ENCODE results near the gene STK39.

STK39 gene

DNA sequence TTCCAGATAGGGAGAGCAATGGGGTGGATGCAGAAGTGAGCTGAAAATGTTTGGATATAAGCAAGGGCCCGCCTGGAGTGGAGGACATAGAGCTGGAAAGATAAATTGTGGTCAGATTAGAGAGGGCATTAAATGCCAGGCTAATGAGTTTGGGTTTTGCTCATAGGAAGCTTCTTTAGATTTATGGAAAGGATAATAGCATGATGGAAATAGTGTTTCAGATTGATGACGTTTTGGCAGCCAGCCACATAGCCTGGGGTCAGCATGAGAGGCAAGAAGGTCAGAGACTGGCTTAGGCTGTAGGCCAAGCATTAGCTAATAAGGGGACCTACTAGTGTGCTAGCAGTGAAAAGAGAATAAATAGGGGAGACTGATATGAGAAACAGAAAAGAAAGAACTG lies 321.6 kb downstream of the STK39 start:
- TF ChIP-seq, protein P1, sequence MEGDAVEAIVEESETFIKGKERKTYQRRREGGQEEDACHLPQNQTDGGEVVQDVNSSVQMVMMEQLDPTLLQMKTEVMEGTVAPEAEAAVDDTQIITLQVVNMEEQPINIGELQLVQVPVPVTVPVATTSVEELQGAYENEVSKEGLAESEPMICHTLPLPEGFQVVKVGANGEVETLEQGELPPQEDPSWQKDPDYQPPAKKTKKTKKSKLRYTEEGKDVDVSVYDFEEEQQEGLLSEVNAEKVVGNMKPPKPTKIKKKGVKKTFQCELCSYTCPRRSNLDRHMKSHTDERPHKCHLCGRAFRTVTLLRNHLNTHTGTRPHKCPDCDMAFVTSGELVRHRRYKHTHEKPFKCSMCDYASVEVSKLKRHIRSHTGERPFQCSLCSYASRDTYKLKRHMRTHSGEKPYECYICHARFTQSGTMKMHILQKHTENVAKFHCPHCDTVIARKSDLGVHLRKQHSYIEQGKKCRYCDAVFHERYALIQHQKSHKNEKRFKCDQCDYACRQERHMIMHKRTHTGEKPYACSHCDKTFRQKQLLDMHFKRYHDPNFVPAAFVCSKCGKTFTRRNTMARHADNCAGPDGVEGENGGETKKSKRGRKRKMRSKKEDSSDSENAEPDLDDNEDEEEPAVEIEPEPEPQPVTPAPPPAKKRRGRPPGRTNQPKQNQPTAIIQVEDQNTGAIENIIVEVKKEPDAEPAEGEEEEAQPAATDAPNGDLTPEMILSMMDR (IDR thresholded peaks at IDR 0.05; ENCODE audit: low read depth, low read length, poor library complexity, severe bottlenecking) = no peak
- TF ChIP-seq EZH2phosphoT487 (IDR thresholded peaks at IDR 0.05; ENCODE audit: borderline replicate concordance, low read length) = no peak
- Histone ChIP-seq H3K27me3 (ENCODE audit: control insufficient read depth, low read length) (no peaks in the 10 kb centered on the region), H3K4me3 (ENCODE audit: low read length) (no peak overlapping the region), H3K9me2 (replicated peaks; ENCODE audit: control insufficient read depth, low read length) (no peaks in the 10 kb centered on the region), H3K36me3 (ENCODE audit: control insufficient read depth, low read length) (no peaks in the 10 kb centered on the region), H3K9me3 (ENCODE audit: control insufficient read depth, insufficient read depth, low read length) (no peaks in the 10 kb centered on the region), H3K4me1 (ENCODE audit: control insufficient read depth, low read length) (no peaks in the 10 kb centered on the region), H4K20me1 (ENCODE audit: control insufficient read depth, insufficient read depth, low read depth, low read length) (no peaks in the 10 kb centered on the region), H3K27ac (ENCODE audit: low read depth, low read length) (no peak overlapping the region), H3K4me2 (ENCODE audit: low read length) (no peak overlapping the region), H3K79me2 (ENCODE audit: control insufficient read depth, low read length) (no peaks in the 10 kb centered on the region), H3F3A (ENCODE audit: control insufficient read depth, insufficient read depth) (no peaks in the 10 kb centered on the region)

DNA sequence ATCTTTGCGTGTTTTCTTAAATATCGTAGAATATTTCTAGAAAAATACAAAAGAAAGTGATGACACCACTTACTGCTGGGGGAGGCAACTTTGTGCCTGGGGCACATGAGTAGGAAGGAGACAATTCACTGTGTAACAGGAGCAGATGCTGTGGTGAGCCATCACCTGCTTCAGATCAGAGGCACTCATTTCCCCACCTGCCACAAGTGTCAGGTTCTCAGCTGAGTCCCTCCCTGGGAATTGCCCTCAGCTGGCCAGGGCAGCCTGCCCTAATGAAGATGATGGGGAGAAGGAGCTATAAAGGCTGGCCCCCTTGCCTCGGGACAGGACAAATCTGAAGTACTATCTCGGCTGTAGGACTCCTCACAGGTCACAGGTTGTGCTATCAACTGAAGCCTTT lies 322.8 kb downstream of the STK39 start:
- H3K9me3 ChIP-seq (ENCODE audit: control insufficient read depth, insufficient read depth, low read length) = no peaks in the 10 kb centered on the region
- H3K4me3 ChIP-seq (ENCODE audit: low read length) = no peak overlapping the region
- no peak overlapping the region for H3K4me2 ChIP-seq (ENCODE audit: low read length)
- no peaks in the 10 kb centered on the region for H3K36me3 ChIP-seq (ENCODE audit: control insufficient read depth, low read length)
- no peaks in the 10 kb centered on the region for H3K79me2 ChIP-seq (ENCODE audit: control insufficient read depth, low read length)
- H3K27me3 ChIP-seq (ENCODE audit: control insufficient read depth, low read length) = no peaks in the 10 kb centered on the region
- H3K9me2 ChIP-seq (replicated peaks; ENCODE audit: control insufficient read depth, low read length) = no peaks in the 10 kb centered on the region
- no peaks in the 10 kb centered on the region for H3K4me1 ChIP-seq (ENCODE audit: control insufficient read depth, low read length)
- no peak overlapping the region for H3K27ac ChIP-seq (ENCODE audit: low read depth, low read length)
- no peak for TF ChIP-seq EZH2phosphoT487 (IDR thresholded peaks at IDR 0.05; ENCODE audit: borderline replicate concordance, low read length)
- TF ChIP-seq, protein P1 (IDR thresholded peaks at IDR 0.05; ENCODE audit: low read depth, low read length, poor library complexity, severe bottlenecking) = no peak
- H4K20me1 ChIP-seq (ENCODE audit: control insufficient read depth, insufficient read depth, low read depth, low read length) = no peaks in the 10 kb centered on the region
- no peaks in the 10 kb centered on the region for H3F3A ChIP-seq (ENCODE audit: control insufficient read depth, insufficient read depth)

DNA sequence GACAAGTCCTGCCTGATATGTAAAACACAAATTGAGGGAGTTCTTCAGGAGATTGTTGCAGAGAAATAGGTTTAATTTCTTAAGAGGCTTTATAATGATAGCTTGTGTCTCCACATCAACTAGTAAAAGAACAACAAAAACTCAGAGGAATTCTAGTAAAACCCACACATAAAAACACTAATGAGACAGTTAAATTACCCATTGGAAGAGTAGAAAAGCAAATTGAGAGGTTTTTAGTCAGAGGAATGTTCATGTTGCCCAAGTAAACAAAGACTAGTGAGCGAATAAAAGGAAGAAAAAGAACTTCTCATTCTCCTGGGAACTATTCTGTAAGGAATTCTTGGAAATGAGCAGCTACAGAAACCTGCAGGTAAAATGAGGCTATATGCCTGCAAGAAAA lies 330.6 kb downstream of the STK39 start:
- H3K9me2 ChIP-seq (replicated peaks; ENCODE audit: control insufficient read depth, low read length) = no peaks in the 10 kb centered on the region
- no peak overlapping the region for H3K4me3 ChIP-seq (ENCODE audit: low read length)
- H3K27ac ChIP-seq (ENCODE audit: low read depth, low read length) = no peak overlapping the region
- TF ChIP-seq EZH2phosphoT487 (IDR thresholded peaks at IDR 0.05; ENCODE audit: borderline replicate concordance, low read length) = no peak
- TF ChIP-seq, protein P1 (IDR thresholded peaks at IDR 0.05; ENCODE audit: low read depth, low read length, poor library complexity, severe bottlenecking) = no peak
- H3F3A ChIP-seq (ENCODE audit: control insufficient read depth, insufficient read depth) = no peaks in the 10 kb centered on the region
- no peaks in the 10 kb centered on the region for H4K20me1 ChIP-seq (ENCODE audit: control insufficient read depth, insufficient read depth, low read depth, low read length)
- no peaks in the 10 kb centered on the region for H3K36me3 ChIP-seq (ENCODE audit: control insufficient read depth, low read length)
- no peaks in the 10 kb centered on the region for H3K9me3 ChIP-seq (ENCODE audit: control insufficient read depth, insufficient read depth, low read length)
- H3K4me2 ChIP-seq (ENCODE audit: low read length) = no peak overlapping the region
- no peaks in the 10 kb centered on the region for H3K4me1 ChIP-seq (ENCODE audit: control insufficient read depth, low read length)
- no peaks in the 10 kb centered on the region for H3K79me2 ChIP-seq (ENCODE audit: control insufficient read depth, low read length)
- no peaks in the 10 kb centered on the region for H3K27me3 ChIP-seq (ENCODE audit: control insufficient read depth, low read length)

DNA sequence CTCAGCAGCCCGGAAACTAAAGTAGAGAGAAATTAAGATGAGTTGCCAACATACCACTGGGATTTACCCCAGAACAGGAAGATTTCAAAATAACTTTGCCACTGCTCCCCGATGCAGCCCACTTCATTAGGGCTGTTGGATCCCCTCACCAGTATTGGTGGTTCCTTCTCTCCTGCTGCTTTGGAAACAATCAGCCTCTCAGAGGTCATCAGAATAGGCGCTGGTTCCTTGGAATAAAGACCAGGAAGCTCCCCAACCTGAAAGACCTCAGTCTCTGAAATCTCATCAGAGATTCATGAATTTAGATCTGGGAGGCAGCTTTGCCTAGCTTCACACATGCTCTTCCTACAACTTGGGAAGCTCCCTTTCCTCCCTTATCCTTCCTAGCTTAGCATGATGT lies 332.4 kb downstream of the STK39 start:
- Histone ChIP-seq H3K27ac (ENCODE audit: low read depth, low read length) (no peak overlapping the region), H3K4me2 (ENCODE audit: low read length) (no peak overlapping the region), H4K20me1 (ENCODE audit: control insufficient read depth, insufficient read depth, low read depth, low read length) (no peaks in the 10 kb centered on the region), H3K79me2 (ENCODE audit: control insufficient read depth, low read length) (no peaks in the 10 kb centered on the region), H3K27me3 (ENCODE audit: control insufficient read depth, low read length) (no peaks in the 10 kb centered on the region), H3F3A (ENCODE audit: control insufficient read depth, insufficient read depth) (no peaks in the 10 kb centered on the region), H3K4me3 (ENCODE audit: low read length) (no peak overlapping the region), H3K4me1 (ENCODE audit: control insufficient read depth, low read length) (no peaks in the 10 kb centered on the region), H3K36me3 (ENCODE audit: control insufficient read depth, low read length) (no peaks in the 10 kb centered on the region), H3K9me3 (ENCODE audit: control insufficient read depth, insufficient read depth, low read length) (no peaks in the 10 kb centered on the region), H3K9me2 (replicated peaks; ENCODE audit: control insufficient read depth, low read length) (no peaks in the 10 kb centered on the region)
- TF ChIP-seq EZH2phosphoT487 (IDR thresholded peaks at IDR 0.05; ENCODE audit: borderline replicate concordance, low read length) = no peak
- TF ChIP-seq, protein P1 (IDR thresholded peaks at IDR 0.05; ENCODE audit: low read depth, low read length, poor library complexity, severe bottlenecking) = no peak
